Common myeloid progenitor, CD34-positive (primary cell): ENCODE measurements around the gene PEX19.

Source experiments
- CTCF ChIA-PET: fragments of 350-600 bp; sonication (Branson Sonifier 250); formaldehyde crosslinking; loops from one replicate; lab custom pipeline; 2021; ENCODE audit warnings: antibody characterized with exemption; lab: Charles Lee
- POLR2A ChIA-PET: fragments of 350-600 bp; sonication (Branson Sonifier 250); formaldehyde crosslinking; loops from one replicate; lab custom pipeline; 2021; ENCODE audit warnings: antibody characterized with exemption; lab: Charles Lee
- DNase-seq, 3 donors: peaks; one replicate each; pipeline versions ENCODE4 v3.0.0 to v3.0.0-alpha.2; 2013
- H3K27ac ChIP-seq, 2 experiments: 1 replicate in 1 of 2; 2 replicates in 1 of 2; pipeline ENCODE4 v1.7.0; 2013; ENCODE audit warnings: inconsistent platforms in 2 of 2, low read length in 2 of 2, mild to moderate bottlenecking in 2 of 2, low read depth in 1 of 2, moderate library complexity in 1 of 2; ENCODE audit not compliant: severe bottlenecking in 2 of 2, insufficient read depth in 1 of 2, poor library complexity in 1 of 2
- H3K27me3 ChIP-seq, 5 experiments: replicated peaks in 2 of 5; 1 replicate in 3 of 5; 2 replicates in 2 of 5; pipeline versions ENCODE4 v1.6.1 to v1.7.0; 2013; ENCODE audit warnings: low read length in 4 of 5, mild to moderate bottlenecking in 2 of 5, moderate library complexity in 2 of 5, inconsistent platforms in 1 of 5; ENCODE audit not compliant: insufficient read depth in 5 of 5, control insufficient read depth in 4 of 5
- H3K36me3 ChIP-seq, 4 experiments: 1 replicate in 2 of 4; 2 replicates in 2 of 4; pipeline versions ENCODE4 v1.6.1 to v1.7.0; 2013; ENCODE audit warnings: low read length in 3 of 4, control low read depth in 1 of 4, mild to moderate bottlenecking in 1 of 4; ENCODE audit not compliant: control insufficient read depth in 4 of 4, insufficient read depth in 4 of 4
- H3K4me1 ChIP-seq, 4 experiments: 1 replicate in 3 of 4; 2 replicates in 1 of 4; pipeline versions ENCODE4 v1.6.1 to v1.7.1; 2013; ENCODE audit warnings: low read length in 3 of 4, mild to moderate bottlenecking in 3 of 4, control low read depth in 1 of 4, inconsistent platforms in 1 of 4, moderate library complexity in 1 of 4; ENCODE audit not compliant: control insufficient read depth in 4 of 4, insufficient read depth in 4 of 4; ENCODE audit errors: control extremely low read depth in 1 of 4
- H3K4me3 ChIP-seq, 7 experiments: 1 replicate in 4 of 7; 2 replicates in 3 of 7; pipeline versions ENCODE4 v1.5.1 to v1.7.0; 2013; ENCODE audit warnings: mild to moderate bottlenecking in 7 of 7, low read length in 6 of 7, moderate library complexity in 6 of 7, inconsistent platforms in 2 of 7, low read depth in 2 of 7, control low read depth in 1 of 7; ENCODE audit not compliant: insufficient read depth in 4 of 7, control insufficient read depth in 1 of 7; ENCODE audit errors: extremely low read depth in 1 of 7
- H3K9me3 ChIP-seq, 5 experiments: 1 replicate in 4 of 5; 2 replicates in 1 of 5; pipeline versions ENCODE4 v1.6.1 to v1.7.1; 2013; ENCODE audit warnings: low read length in 4 of 5, mild to moderate bottlenecking in 2 of 5, inconsistent platforms in 1 of 5, low read depth in 1 of 5, moderate library complexity in 1 of 5; ENCODE audit not compliant: control insufficient read depth in 4 of 5, insufficient read depth in 2 of 5; ENCODE audit errors: control extremely low read depth in 1 of 5
- WGBS: methylation state at CpG from one replicate; pipeline ENCODE4 v1.1.5; 2013; ENCODE audit not compliant: insufficient coverage; 5-methylcytosine and 5-hydroxymethylcytosine counted together

The PEX19 gene

DNA sequence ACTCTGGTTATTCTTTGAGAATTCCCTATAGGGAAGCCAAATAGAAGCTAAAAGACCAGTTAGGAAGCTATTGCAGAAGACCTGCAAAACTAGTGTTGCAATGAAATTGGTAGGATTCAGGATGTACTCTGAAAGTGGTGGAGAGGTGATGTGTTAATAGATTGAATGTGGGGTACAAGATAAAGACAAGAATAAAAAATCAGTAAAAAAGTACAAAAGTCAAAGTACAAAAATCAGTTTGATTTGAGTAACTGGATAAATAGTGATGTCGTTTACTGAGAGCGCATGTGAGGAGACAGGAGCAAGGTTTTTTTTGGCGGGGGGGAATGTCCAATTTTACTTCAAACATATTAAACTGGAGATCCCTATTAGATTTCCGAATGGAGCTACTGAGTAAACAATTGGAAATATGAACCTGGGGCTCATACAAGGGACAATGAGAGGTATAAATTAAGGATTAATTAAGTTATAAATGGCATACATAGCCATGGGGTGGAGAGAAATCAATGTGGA is 20.1 kb downstream of the PEX19 start:
- POLR2A ChIA-PET: interaction anchor here (0.7 to 1.8 kb wide), 2 partner anchors 19 to 286 kb away, joined by 3 to 5 read pairs; no protein-coding TSS in a partner anchor

DNA sequence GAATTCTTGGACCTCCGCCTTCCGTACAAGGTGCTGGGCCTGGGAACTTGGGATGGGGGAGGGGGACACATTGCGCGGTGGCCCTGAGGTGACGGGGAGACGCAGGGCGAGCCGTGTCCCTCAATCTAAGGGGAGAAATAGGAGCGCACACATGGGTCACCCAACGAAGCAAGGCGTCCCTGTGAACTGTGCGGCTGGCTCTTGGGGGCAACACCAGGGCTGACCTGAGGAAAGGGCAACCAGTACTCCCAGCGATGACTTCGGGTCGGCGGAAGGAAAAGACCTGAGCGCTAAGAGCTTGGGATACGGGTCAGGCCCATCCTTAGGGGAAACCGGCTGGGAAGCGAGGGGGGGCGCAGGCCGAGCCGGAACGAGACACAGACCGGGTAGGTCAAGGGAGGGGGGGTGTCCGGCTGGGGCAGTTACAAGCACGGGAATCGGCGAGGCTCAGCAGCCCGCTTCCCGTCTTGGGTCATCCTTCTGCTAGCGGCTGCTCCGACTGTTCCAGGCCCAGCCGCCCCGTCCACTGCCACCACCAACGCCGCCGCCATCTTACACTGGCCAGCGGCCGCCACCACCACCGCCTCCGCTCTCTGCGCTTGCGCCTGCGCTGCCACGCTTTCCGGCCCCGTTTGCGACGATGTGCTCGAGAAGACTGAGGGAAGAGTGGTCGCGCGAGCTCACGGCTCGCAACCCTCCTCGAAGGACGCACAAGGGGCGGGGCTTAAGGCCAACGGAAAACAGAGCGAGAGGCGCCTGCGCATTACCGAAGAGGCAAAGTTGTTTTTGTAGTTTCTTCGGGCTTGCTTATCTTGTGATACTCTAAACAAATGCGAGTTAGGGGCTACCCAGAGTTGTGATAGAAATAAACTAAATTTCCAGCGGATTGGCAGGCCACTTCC is 22.8 kb downstream of the PEX19 start, which contains the start of gene DCAF8:
TSS of gene DCAF8 (minus strand) at position 657 of the 902 bp plus-strand sequence. CDS start 18,541 bp downstream, outside the sequence.
- Histone ChIP-seq H3K27me3 (no peaks in the 10 kb centered on the region), H3K9me3 (no peaks in the 10 kb centered on the region), H3K4me1 (peaks cover 8 to 34% (median 21%) of the 10 kb centered on the region in 4 experiments), H3K27ac (peak within 1 kb of the TSS; percentile 99), H3K36me3 (peaks cover 0 to 8% (median 3%) of the 10 kb centered on the region in 4 experiments), H3K4me3 (peak within 1 kb of the TSS; percentile 88 to 99 (median 97))
- WGBS: 0% methylated on average over 64 of the region's 67 CpGs
- POLR2A ChIA-PET: interaction anchor here (0.7 to 1.0 kb wide), 3 partner anchors 10 to 196 kb away, joined by 3 to 5 read pairs (median 3); no protein-coding TSS in a partner anchor
- CTCF ChIA-PET: interaction anchor here (1.2 to 8.2 kb wide), 4 partner anchors 10 to 160 kb away, joined by 3 to 59 read pairs (median 15); partner anchors contain the start of gene PEX19
- DNase-seq: peak; percentile 97 to 99 (median 99)

More for the DNA sequence above, 20.1 kb downstream of the PEX19 start:
- CTCF ChIA-PET: interaction anchor here (0.7 to 8.2 kb wide), 6 partner anchors 10 to 164 kb away, joined by 3 to 59 read pairs (median 4); no protein-coding TSS in a partner anchor
- Histone ChIP-seq H3K27ac (no peak overlapping the region), H3K9me3 (no peaks in the 10 kb centered on the region), H3K36me3 (no peaks in the 10 kb centered on the region), H3K4me1 (peaks cover 8 to 23% (median 20%) of the 10 kb centered on the region in 4 experiments), H3K27me3 (no peaks in the 10 kb centered on the region), H3K4me3 (no peak overlapping the region)
- WGBS: no CpG with 5 or more reads among the region's 4 CpGs
- DNase-seq: no peak

DNA sequence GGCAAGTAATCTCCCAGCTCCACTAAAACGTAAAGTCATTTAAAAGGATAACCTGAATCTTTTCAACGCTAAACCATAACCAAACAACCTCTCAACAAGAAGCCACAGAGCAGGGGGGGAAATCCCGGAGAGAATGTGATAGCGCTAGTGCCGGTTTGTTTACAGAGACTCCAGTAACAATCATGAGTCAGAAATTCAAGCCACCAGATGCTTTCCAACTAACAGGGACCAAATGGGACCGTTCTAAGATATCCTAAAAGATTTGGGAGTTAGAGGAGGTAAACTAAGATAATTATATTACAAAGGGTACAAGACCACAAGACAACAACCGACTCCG is 23.4 kb downstream of the PEX19 start:
- ChIA-PET CTCF (interaction anchor here (1.2 to 8.2 kb wide), 4 partner anchors 10 to 160 kb away, joined by 3 to 59 read pairs (median 15); partner anchors contain the start of gene PEX19), POLR2A (no interaction called here)
- no peaks in the 10 kb centered on the region for H3K27me3 ChIP-seq
- H3K36me3 ChIP-seq: peaks cover 0 to 8% (median 3%) of the 10 kb centered on the region in 4 experiments
- WGBS: no CpG with 5 or more reads among the region's 8 CpGs
- no peaks in the 10 kb centered on the region for H3K9me3 ChIP-seq
- H3K27ac ChIP-seq: peak overlapping the region; percentile 99
- H3K4me3 ChIP-seq: peak overlapping the region; percentile 88 to 99 (median 97)
- peak; percentile 75 to 89 (median 89) for DNase-seq
- H3K4me1 ChIP-seq: peaks cover 8 to 40% (median 21%) of the 10 kb centered on the region in 4 experiments

DNA sequence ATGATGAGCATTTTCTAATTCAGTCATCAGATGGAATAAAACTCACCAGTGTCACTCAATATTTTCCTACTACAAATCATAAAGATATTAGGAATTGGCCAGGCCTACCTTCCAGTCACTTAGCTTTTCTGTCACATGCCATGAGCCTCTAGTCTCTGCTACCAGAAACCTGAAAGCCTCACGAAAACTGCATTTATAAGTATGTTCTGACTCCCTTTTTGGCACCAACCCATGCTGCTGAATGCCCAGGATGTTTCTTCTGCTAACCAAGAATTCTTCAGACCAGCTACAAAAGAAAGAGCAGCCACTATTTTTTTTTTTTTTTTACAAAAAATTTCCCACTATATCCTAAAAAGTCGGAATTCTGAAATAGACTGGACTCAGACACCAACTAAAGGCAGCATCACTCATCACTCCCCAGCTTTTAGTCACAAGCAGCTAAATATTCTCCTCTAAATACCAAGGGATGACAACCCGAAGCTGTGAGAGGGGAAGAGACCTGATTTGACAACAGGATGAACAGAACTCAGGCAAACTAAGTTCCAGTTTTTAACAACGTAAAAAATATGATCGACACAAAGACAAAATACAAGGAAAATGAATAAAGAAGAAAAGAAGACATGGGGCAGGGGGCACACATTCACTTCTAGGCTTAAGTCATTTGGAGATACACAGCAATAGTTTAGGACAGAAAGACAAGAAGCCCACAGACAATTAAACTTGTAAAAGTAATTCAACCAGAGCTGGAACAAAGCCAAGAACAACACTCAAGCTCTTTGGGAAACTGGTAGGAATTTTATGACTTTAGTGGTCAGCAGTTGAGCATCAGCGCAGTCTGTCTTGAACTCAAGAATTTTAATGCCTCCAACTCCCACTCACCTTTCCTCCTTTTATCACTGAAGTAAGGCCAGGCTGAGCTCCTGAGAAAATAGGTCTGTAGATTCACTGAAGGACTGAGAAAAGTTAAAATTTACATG is 24.2 kb downstream of the PEX19 start:
- DNase-seq: peak in 1 of 3 donors; percentile 11
- peak overlapping the region in 6 of 7 experiments; percentile 88 to 99 (median 97) for H3K4me3 ChIP-seq
- no peaks in the 10 kb centered on the region for H3K9me3 ChIP-seq
- H3K27me3 ChIP-seq: no peaks in the 10 kb centered on the region
- WGBS: 86% methylated on average over 3 of the region's 6 CpGs
- peak overlapping the region; percentile 99 for H3K27ac ChIP-seq
- ChIA-PET POLR2A (no interaction called here), CTCF (interaction anchor here (0.7 to 8.2 kb wide), 7 partner anchors 9 to 365 kb away, joined by 3 to 59 read pairs (median 4); partner anchors contain the start of gene PEX19)
- peaks cover 8 to 44% (median 21%) of the 10 kb centered on the region in 4 experiments for H3K4me1 ChIP-seq
- H3K36me3 ChIP-seq: peaks cover 0 to 8% (median 4%) of the 10 kb centered on the region in 4 experiments

DNA sequence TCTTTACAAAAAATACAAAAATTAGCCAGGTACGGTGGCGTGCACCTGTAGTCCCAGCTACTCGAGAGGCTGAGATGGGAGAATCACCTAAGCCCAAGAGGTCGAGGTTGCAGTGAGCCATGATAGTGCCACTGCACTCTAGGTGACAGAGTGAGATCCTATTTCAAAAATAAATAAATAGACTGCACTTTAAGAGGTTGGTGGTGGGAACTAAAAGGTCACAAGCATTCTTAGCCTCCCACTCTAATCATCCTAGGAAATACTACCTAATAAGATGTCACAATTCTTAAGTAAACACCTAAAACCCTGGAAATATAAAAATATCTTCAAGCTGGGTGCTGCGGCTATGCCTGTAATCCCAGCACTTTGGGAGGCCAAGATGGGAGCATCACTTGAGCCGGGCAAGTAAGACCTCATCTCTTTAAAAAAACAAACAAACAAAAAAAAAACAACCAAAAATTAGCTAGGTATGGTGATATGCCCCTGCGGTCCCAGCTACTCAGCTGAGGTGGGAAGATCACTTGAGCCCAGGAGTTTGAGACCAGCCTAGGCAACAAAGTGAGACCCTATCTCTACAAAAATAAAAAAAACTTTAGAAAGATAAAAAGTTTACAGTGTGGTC is 26.6 kb downstream of the PEX19 start:
- no peak for DNase-seq
- H3K36me3 ChIP-seq: peaks cover 5 to 11% (median 9%) of the 10 kb centered on the region in 4 experiments
- ChIA-PET CTCF (interaction anchor here (1.3 to 2.6 kb wide), 2 partner anchors 34 to 157 kb away, joined by 5 to 10 read pairs; no protein-coding TSS in a partner anchor), POLR2A (interaction anchor here (1.0 kb wide), 1 partner anchor 150 kb away, joined by 3 read pairs; no protein-coding TSS in a partner anchor)
- whole genome bisulfite sequencing: 98% methylated on average over 6 of the region's 7 CpGs
- H3K27ac ChIP-seq: no peak overlapping the region
- peaks cover 8 to 44% (median 21%) of the 10 kb centered on the region in 4 experiments for H3K4me1 ChIP-seq
- no peaks in the 10 kb centered on the region for H3K27me3 ChIP-seq
- H3K4me3 ChIP-seq: no peak overlapping the region
- H3K9me3 ChIP-seq: no peaks in the 10 kb centered on the region
